C4-2B (cell line): ENCODE results near the gene LRRC36.

ENCODE experiments used
- ZFX ChIP-seq: fragments of 450-650 bp; IDR thresholded peaks from 2 replicates; pipeline ENCODE4 v1.6.1; 2017
- TF ChIP-seq, protein P1 (sequence below): fragments of 450-650 bp; conservative IDR thresholded peaks from 2 replicates; pipeline ENCODE4 v1.5.1; 2017; ENCODE audit warnings: mild to moderate bottlenecking

DNA sequence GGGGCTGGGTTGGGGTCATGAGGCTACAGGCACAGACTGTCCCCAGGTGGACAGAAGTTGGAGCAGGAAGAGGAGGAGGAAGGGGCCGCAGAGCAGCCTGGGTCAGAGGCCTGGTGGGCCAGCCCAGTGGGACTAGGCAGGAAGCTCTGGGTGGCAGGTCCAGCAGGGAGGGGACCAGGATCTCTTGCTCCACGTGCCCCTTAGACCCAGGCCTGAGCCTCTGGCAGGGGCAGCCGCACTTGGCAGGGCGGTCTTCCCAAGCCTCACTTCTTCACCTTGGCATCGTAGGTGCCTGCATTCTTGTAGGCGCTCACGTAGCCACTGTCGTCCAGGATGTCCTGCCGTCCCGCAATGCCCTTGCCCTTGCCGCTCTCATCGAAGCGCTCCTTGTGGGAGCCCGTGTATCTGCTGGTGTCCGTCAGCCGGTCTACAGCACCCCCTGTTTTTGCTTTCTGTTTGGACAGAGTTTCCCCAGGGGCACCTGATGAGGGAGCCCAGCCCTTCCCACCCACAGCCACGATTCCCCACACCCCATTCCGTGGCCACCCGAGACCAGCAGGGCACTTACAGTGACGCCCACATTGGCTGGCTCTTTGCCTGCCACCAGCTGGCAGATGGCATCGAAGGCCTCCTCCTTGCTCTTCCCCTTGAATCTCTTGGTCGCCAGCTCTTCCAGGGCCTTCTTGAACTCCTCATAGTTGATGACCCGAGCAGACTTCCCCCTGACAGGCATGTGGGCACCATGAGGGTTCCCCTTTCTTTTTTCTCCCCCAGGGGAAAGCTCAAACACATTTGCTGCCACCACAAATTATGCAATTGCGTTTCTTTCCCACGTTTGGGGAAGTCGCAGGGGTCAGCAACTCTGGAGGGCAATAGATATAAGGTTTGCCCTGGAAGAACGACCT is 63.5 kb downstream of the LRRC36 start:
- TF ChIP-seq, protein P1, sequence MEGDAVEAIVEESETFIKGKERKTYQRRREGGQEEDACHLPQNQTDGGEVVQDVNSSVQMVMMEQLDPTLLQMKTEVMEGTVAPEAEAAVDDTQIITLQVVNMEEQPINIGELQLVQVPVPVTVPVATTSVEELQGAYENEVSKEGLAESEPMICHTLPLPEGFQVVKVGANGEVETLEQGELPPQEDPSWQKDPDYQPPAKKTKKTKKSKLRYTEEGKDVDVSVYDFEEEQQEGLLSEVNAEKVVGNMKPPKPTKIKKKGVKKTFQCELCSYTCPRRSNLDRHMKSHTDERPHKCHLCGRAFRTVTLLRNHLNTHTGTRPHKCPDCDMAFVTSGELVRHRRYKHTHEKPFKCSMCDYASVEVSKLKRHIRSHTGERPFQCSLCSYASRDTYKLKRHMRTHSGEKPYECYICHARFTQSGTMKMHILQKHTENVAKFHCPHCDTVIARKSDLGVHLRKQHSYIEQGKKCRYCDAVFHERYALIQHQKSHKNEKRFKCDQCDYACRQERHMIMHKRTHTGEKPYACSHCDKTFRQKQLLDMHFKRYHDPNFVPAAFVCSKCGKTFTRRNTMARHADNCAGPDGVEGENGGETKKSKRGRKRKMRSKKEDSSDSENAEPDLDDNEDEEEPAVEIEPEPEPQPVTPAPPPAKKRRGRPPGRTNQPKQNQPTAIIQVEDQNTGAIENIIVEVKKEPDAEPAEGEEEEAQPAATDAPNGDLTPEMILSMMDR: no peak
- no peak for TF ChIP-seq ZFX
